ENCODE measurements around the gene UCHL3.

- TF ChIP-seq EZH2 (IDR thresholded peaks at IDR 0.05; ENCODE audit: borderline replicate concordance, low read length): no peak
- TF ChIP-seq CTCF (IDR thresholded peaks at IDR 0.05; ENCODE audit: low read length): no peak
Observed at GRCh38 chr13:75569576-75569975, 20.0 kb downstream of the UCHL3 start.
